HUES6 (cell line): ENCODE data around the gene CD300LB.
"Not testable (repeated sequence)": the region's sequence is repeated elsewhere in the genome, so short reads cannot be mapped to it uniquely, and the experiment has no call there.

Experiments
- H3K27ac ChIP-seq: 2 replicates; pipeline ENCODE4 v1.7.0; 2013; ENCODE audit warnings: low read depth, mild to moderate bottlenecking, low read length, inconsistent platforms
- H3K27me3 ChIP-seq: 2 replicates; pipeline ENCODE4 v1.6.1; 2013; ENCODE audit warnings: low read length; ENCODE audit not compliant: control insufficient read depth, insufficient read depth
- H3K36me3 ChIP-seq: 2 replicates; pipeline ENCODE4 v1.6.1; 2013; ENCODE audit warnings: low read length; ENCODE audit not compliant: control insufficient read depth, insufficient read depth
- H3K4me1 ChIP-seq: 2 replicates; pipeline ENCODE4 v1.6.1; 2013; ENCODE audit warnings: low read length; ENCODE audit not compliant: control insufficient read depth, insufficient read depth
- H3K4me3 ChIP-seq: 2 replicates; pipeline ENCODE4 v1.5.1; 2013; ENCODE audit warnings: low read depth, low read length
- H3K9ac ChIP-seq: one replicate; pipeline ENCODE4 v1.6.1; 2013; ENCODE audit warnings: mild to moderate bottlenecking, low read length
- H3K9me3 ChIP-seq: 2 replicates; pipeline ENCODE4 v1.6.1; 2013; ENCODE audit warnings: low read depth, low read length; ENCODE audit not compliant: control insufficient read depth, insufficient read depth

The CD300LB gene

GRCh38 chr17:74490716-74491115 is 40.6 kb downstream of the CD300LB start:
- Histone ChIP-seq H3K9ac (no peak overlapping the region), H3K4me3 (no peak overlapping the region), H3K27ac (no peak overlapping the region), H3K4me1 (no peaks in the 10 kb centered on the region), H3K36me3 (no peaks in the 10 kb centered on the region), H3K27me3 (no peaks in the 10 kb centered on the region), H3K9me3 (peaks cover 3% of the 10 kb centered on the region; the same call in 1 of the 2 replicates)

GRCh38 chr17:74488276-74488675 is 43.0 kb downstream of the CD300LB start:
- not testable (repeated sequence) for H3K9ac ChIP-seq, H3K27me3 ChIP-seq, H3K27ac ChIP-seq, H3K4me1 ChIP-seq, H3K4me3 ChIP-seq, H3K9me3 ChIP-seq, H3K36me3 ChIP-seq

DNA sequence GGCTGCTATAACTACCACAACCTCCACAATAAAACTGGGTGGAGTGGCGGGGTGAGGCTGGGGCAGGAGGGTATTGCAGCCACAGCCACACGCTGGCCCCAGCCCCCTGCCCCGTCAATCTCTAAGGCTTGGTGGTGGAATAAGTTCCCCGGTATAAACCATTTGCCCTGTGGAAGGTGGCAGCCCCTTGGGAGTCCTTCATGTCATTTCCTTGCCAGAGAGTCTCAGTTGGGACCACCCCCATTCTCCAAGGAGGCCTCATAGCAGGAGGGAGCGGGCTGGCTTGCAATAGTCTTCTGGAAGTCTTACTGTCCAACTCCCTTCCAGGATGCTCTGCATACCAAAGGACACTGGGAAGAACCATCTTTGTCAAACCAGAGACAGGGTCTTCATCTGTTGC is 45.4 kb downstream of the CD300LB start:
- peaks cover 13% of the 10 kb centered on the region; the same call in 1 of the 2 replicates for H3K27me3 ChIP-seq
- no peaks in the 10 kb centered on the region for H3K36me3 ChIP-seq
- H3K4me3 ChIP-seq = no peak overlapping the region
- H3K9ac ChIP-seq = no peak overlapping the region
- no peaks in the 10 kb centered on the region for H3K4me1 ChIP-seq
- no peak overlapping the region for H3K27ac ChIP-seq
- peaks cover 3% of the 10 kb centered on the region; the same call in 1 of the 2 replicates for H3K9me3 ChIP-seq

- H3K36me3 ChIP-seq = no peaks in the 10 kb centered on the region
- H3K9me3 ChIP-seq = peaks cover 3% of the 10 kb centered on the region; the same call in 1 of the 2 replicates
- peaks cover 13% of the 10 kb centered on the region; the same call in 1 of the 2 replicates for H3K27me3 ChIP-seq
- H3K27ac ChIP-seq = no peak overlapping the region
- no peak overlapping the region for H3K4me3 ChIP-seq
- H3K4me1 ChIP-seq = no peaks in the 10 kb centered on the region
- no peak overlapping the region for H3K9ac ChIP-seq
Measured at GRCh38 chr17:74485022-74485743, 46.1 kb downstream of the CD300LB start.

DNA sequence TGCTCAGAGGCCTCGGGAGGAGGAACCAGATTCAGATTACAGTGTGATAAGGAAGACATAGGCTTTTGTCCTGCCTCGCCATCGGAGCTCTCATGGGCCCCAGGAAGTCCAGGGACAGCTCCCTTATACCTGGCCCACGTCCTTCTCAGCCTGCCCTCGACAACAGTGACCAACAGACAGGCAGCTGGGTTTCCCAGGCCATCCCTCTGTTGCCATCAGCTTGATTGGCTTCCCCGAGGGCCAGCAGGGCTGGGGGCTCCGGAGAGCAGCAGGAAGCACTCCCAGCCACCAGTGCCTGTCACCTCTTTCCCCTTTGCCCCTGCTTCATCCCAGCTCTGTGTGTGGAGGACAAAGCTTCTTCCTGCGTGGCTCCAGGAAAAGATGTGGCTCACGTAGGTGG is 47.2 kb downstream of the CD300LB start:
- H3K9ac ChIP-seq = no peak overlapping the region
- H3K27ac ChIP-seq = no peak overlapping the region
- H3K9me3 ChIP-seq = peaks cover 3% of the 10 kb centered on the region; the same call in 1 of the 2 replicates
- H3K36me3 ChIP-seq = no peaks in the 10 kb centered on the region
- H3K27me3 ChIP-seq = peaks cover 13% of the 10 kb centered on the region; the same call in 1 of the 2 replicates
- H3K4me3 ChIP-seq = no peak overlapping the region
- no peaks in the 10 kb centered on the region for H3K4me1 ChIP-seq

GRCh38 chr17:74481621-74482020 is 49.7 kb downstream of the CD300LB start:
- Histone ChIP-seq H3K27ac (no peak overlapping the region), H3K9ac (no peak overlapping the region), H3K9me3 (no peaks in the 10 kb centered on the region), H3K4me1 (no peaks in the 10 kb centered on the region), H3K36me3 (no peaks in the 10 kb centered on the region), H3K4me3 (no peak overlapping the region), H3K27me3 (peaks cover 13% of the 10 kb centered on the region; the same call in 1 of the 2 replicates)

- peaks cover 13% of the 10 kb centered on the region; the same call in 1 of the 2 replicates for H3K27me3 ChIP-seq
Measured at GRCh38 chr17:74480290-74480689, 51.0 kb downstream of the CD300LB start.

GRCh38 chr17:74478420-74479100 is 52.7 kb downstream of the CD300LB start:
- no peak overlapping the region for H3K4me3 ChIP-seq
- H3K27ac ChIP-seq = no peak overlapping the region
- H3K9ac ChIP-seq = no peak overlapping the region
- no peaks in the 10 kb centered on the region for H3K36me3 ChIP-seq
- peaks cover 11% of the 10 kb centered on the region for H3K9me3 ChIP-seq
- H3K27me3 ChIP-seq = peaks cover 11% of the 10 kb centered on the region; the same call in 1 of the 2 replicates
- no peaks in the 10 kb centered on the region for H3K4me1 ChIP-seq

More at GRCh38 chr17:74480290-74480689, 51.0 kb downstream of the CD300LB start:
- H3K27ac ChIP-seq = no peak overlapping the region
- peaks cover 8% of the 10 kb centered on the region for H3K9me3 ChIP-seq
- H3K9ac ChIP-seq = no peak overlapping the region
- no peak overlapping the region for H3K4me3 ChIP-seq
- H3K36me3 ChIP-seq = no peaks in the 10 kb centered on the region
- H3K4me1 ChIP-seq = no peaks in the 10 kb centered on the region

DNA sequence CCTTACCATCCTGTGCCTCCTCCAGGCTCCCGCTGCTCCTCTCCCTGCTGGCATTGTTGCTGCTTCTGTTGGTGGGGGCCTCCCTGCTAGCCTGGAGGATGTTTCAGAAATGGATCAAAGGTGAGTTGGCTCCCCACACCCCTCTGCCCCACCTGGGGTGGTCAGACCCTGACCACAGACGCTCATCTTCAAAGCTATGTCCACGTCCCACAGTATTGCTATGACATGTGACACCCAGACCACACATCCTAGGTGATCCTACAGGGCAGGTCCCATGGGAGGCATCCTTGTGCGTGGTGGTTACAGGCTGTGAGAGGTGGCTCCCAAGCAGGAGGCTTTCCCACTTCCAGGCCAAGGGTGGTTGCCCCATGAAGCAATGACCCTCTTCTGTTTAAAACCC is 53.9 kb downstream of the CD300LB start:
- H3K9me3 ChIP-seq = peaks cover 11% of the 10 kb centered on the region
- H3K4me3 ChIP-seq = no peak overlapping the region
- no peaks in the 10 kb centered on the region for H3K4me1 ChIP-seq
- peaks cover 7% of the 10 kb centered on the region; the same call in 1 of the 2 replicates for H3K27me3 ChIP-seq
- no peak overlapping the region for H3K9ac ChIP-seq
- no peak overlapping the region for H3K27ac ChIP-seq
- no peaks in the 10 kb centered on the region for H3K36me3 ChIP-seq

- Histone ChIP-seq H3K4me3 (no peak overlapping the region), H3K9ac (no peak overlapping the region), H3K27me3 (no peaks in the 10 kb centered on the region; the same call in 1 of the 2 replicates), H3K27ac (no peak overlapping the region), H3K36me3 (no peaks in the 10 kb centered on the region), H3K4me1 (no peaks in the 10 kb centered on the region), H3K9me3 (peaks cover 11% of the 10 kb centered on the region)
Measured at GRCh38 chr17:74475189-74475588, 56.1 kb downstream of the CD300LB start.
